ENCODE results near the gene PDZK1IP1.
"Not testable (repeated sequence)": the region's sequence is repeated elsewhere in the genome, so short reads cannot be mapped to it uniquely, and the experiment has no call there.

PDZK1IP1 gene

GRCh38 chr1:47205918-47206317 lies 16.1 kb upstream of the PDZK1IP1 start:
- Histone ChIP-seq H3K4me3 (IDR thresholded peaks at IDR 0.05; ENCODE audit: insufficient read depth, low read depth, low read length) (no peak overlapping the region), H3K36me3 (ENCODE audit: insufficient read depth) (no peaks in the 10 kb centered on the region), H4K20me1 (ENCODE audit: insufficient read depth) (no peaks in the 10 kb centered on the region), H3K79me2 (ENCODE audit: insufficient read depth, low read depth) (no peaks in the 10 kb centered on the region), H2AFZ (ENCODE audit: low read depth) (no peak overlapping the region), H3K9ac (no peak overlapping the region), H3K27me3 (ENCODE audit: insufficient read depth, low read depth) (no peaks in the 10 kb centered on the region), H3K4me2 (no peak overlapping the region), H3K27ac (no peak overlapping the region), H3K4me1 (ENCODE audit: low read depth, poor library complexity, severe bottlenecking) (no peaks in the 10 kb centered on the region)
- no peak for TF ChIP-seq CTCF (conservative IDR thresholded peaks at IDR 0.05; ENCODE audit: low read depth, low read length)

- not testable (repeated sequence) for H2AFZ ChIP-seq (ENCODE audit: low read depth); H3K79me2 ChIP-seq (ENCODE audit: insufficient read depth, low read depth); H3K4me2 ChIP-seq; H4K20me1 ChIP-seq (ENCODE audit: insufficient read depth); H3K27me3 ChIP-seq (ENCODE audit: insufficient read depth, low read depth); H3K36me3 ChIP-seq (ENCODE audit: insufficient read depth); H3K4me3 ChIP-seq (IDR thresholded peaks at IDR 0.05; ENCODE audit: insufficient read depth, low read depth, low read length); H3K9ac ChIP-seq; H3K4me1 ChIP-seq (ENCODE audit: low read depth, poor library complexity, severe bottlenecking); H3K27ac ChIP-seq
Observed at GRCh38 chr1:47203504-47203903, 13.7 kb upstream of the PDZK1IP1 start.

GRCh38 chr1:47201179-47201578 lies 11.3 kb upstream of the PDZK1IP1 start:
- Histone ChIP-seq H3K27ac (no peak overlapping the region), H3K4me1 (ENCODE audit: low read depth, poor library complexity, severe bottlenecking) (no peaks in the 10 kb centered on the region), H3K4me2 (no peak overlapping the region), H3K27me3 (ENCODE audit: insufficient read depth, low read depth) (no peaks in the 10 kb centered on the region), H2AFZ (ENCODE audit: low read depth) (no peak overlapping the region), H3K4me3 (IDR thresholded peaks at IDR 0.05; ENCODE audit: insufficient read depth, low read depth, low read length) (no peak overlapping the region), H4K20me1 (ENCODE audit: insufficient read depth) (no peaks in the 10 kb centered on the region), H3K36me3 (ENCODE audit: insufficient read depth) (no peaks in the 10 kb centered on the region), H3K79me2 (ENCODE audit: insufficient read depth, low read depth) (no peaks in the 10 kb centered on the region), H3K9ac (no peak overlapping the region)
- TF ChIP-seq CTCF (conservative IDR thresholded peaks at IDR 0.05; ENCODE audit: low read depth, low read length), result no peak

GRCh38 chr1:47198214-47198613 lies 8.4 kb upstream of the PDZK1IP1 start:
- Histone ChIP-seq H4K20me1 (ENCODE audit: insufficient read depth) (no peaks in the 10 kb centered on the region), H3K9ac (no peak overlapping the region), H3K27ac (no peak overlapping the region), H3K4me2 (no peak overlapping the region), H3K4me3 (IDR thresholded peaks at IDR 0.05; ENCODE audit: insufficient read depth, low read depth, low read length) (no peak overlapping the region), H3K27me3 (ENCODE audit: insufficient read depth, low read depth) (no peaks in the 10 kb centered on the region), H2AFZ (ENCODE audit: low read depth) (no peak overlapping the region), H3K4me1 (ENCODE audit: low read depth, poor library complexity, severe bottlenecking) (no peaks in the 10 kb centered on the region), H3K79me2 (ENCODE audit: insufficient read depth, low read depth) (no peaks in the 10 kb centered on the region), H3K36me3 (ENCODE audit: insufficient read depth) (no peaks in the 10 kb centered on the region)
- no peak for TF ChIP-seq CTCF (conservative IDR thresholded peaks at IDR 0.05; ENCODE audit: low read depth, low read length)

- Histone ChIP-seq H3K36me3 (ENCODE audit: insufficient read depth) (no peaks in the 10 kb centered on the region), H4K20me1 (ENCODE audit: insufficient read depth) (no peaks in the 10 kb centered on the region), H3K79me2 (ENCODE audit: insufficient read depth, low read depth) (no peaks in the 10 kb centered on the region), H3K27ac (no peak overlapping the region), H3K27me3 (ENCODE audit: insufficient read depth, low read depth) (no peaks in the 10 kb centered on the region), H2AFZ (ENCODE audit: low read depth) (no peak overlapping the region), H3K9ac (no peak overlapping the region), H3K4me1 (ENCODE audit: low read depth, poor library complexity, severe bottlenecking) (no peaks in the 10 kb centered on the region), H3K4me2 (no peak overlapping the region), H3K4me3 (IDR thresholded peaks at IDR 0.05; ENCODE audit: insufficient read depth, low read depth, low read length) (no peak overlapping the region)
- no peak for TF ChIP-seq CTCF (conservative IDR thresholded peaks at IDR 0.05; ENCODE audit: low read depth, low read length)
Observed at GRCh38 chr1:47196622-47197021, 6.8 kb upstream of the PDZK1IP1 start.

GRCh38 chr1:47195981-47196380 lies 6.1 kb upstream of the PDZK1IP1 start:
- H3K27ac ChIP-seq; H2AFZ ChIP-seq (ENCODE audit: low read depth); H3K79me2 ChIP-seq (ENCODE audit: insufficient read depth, low read depth); H3K4me2 ChIP-seq; H3K36me3 ChIP-seq (ENCODE audit: insufficient read depth); H3K9ac ChIP-seq; H3K4me3 ChIP-seq (IDR thresholded peaks at IDR 0.05; ENCODE audit: insufficient read depth, low read depth, low read length); H3K27me3 ChIP-seq (ENCODE audit: insufficient read depth, low read depth); H3K4me1 ChIP-seq (ENCODE audit: low read depth, poor library complexity, severe bottlenecking); H4K20me1 ChIP-seq (ENCODE audit: insufficient read depth): not testable (repeated sequence)

Measured in KMS-11 (cell line).